HL-60 (cell line): Measurements from ENCODE around the gene POLR1A.

Source experiments
- DNase-seq, 2 experiments: peaks; one replicate each; pipeline ENCODE4 v3.0.0-alpha.2; 2010 to 2020; ENCODE audit warnings: low read depth in 1 of 2, low spot score in 1 of 2
- H3K27ac ChIP-seq: fragments of 250-450 bp; sonication (Bioruptor Pico); replicated peaks from 2 replicates; pipeline ENCODE4 v1.5.1; 2020; ENCODE audit warnings: mild to moderate bottlenecking, moderate library complexity
- H3K27me3 ChIP-seq: fragments of 250-450 bp; sonication (Bioruptor Pico); 2 replicates; pipeline ENCODE4 v1.5.1; 2021; ENCODE audit warnings: mild to moderate bottlenecking, moderate library complexity; ENCODE audit not compliant: insufficient read depth, poor library complexity, severe bottlenecking
- H3K4me3 ChIP-seq: replicated peaks from 2 replicates; pipeline ENCODE4 v1.5.1; 2011; ENCODE audit warnings: mild to moderate bottlenecking, control low read depth, low read length; ENCODE audit not compliant: insufficient read depth
- GABPA ChIP-seq: IDR thresholded peaks from 2 replicates; pipeline ENCODE4 v1.6.1; 2012; ENCODE audit warnings: low read depth
- POLR2AphosphoS5 ChIP-seq: IDR thresholded peaks from 2 replicates; pipeline ENCODE4 v1.6.1; 2012; ENCODE audit warnings: low read depth
- REST ChIP-seq: IDR thresholded peaks from 2 replicates; pipeline ENCODE4 v1.6.1; 2012; ENCODE audit warnings: low read depth; ENCODE audit not compliant: insufficient replicate concordance
- SPI1 ChIP-seq: IDR thresholded peaks from 2 replicates; pipeline ENCODE4 v1.6.1; 2012; ENCODE audit warnings: low read depth, mild to moderate bottlenecking, borderline replicate concordance
- TF ChIP-seq, protein P1 (sequence below): IDR thresholded peaks from one replicate; pipeline ENCODE4 v1.5.1; 2011; ENCODE audit warnings: low read length, control low read depth, inconsistent platforms; ENCODE audit not compliant: insufficient read depth

POLR1A gene

DNA sequence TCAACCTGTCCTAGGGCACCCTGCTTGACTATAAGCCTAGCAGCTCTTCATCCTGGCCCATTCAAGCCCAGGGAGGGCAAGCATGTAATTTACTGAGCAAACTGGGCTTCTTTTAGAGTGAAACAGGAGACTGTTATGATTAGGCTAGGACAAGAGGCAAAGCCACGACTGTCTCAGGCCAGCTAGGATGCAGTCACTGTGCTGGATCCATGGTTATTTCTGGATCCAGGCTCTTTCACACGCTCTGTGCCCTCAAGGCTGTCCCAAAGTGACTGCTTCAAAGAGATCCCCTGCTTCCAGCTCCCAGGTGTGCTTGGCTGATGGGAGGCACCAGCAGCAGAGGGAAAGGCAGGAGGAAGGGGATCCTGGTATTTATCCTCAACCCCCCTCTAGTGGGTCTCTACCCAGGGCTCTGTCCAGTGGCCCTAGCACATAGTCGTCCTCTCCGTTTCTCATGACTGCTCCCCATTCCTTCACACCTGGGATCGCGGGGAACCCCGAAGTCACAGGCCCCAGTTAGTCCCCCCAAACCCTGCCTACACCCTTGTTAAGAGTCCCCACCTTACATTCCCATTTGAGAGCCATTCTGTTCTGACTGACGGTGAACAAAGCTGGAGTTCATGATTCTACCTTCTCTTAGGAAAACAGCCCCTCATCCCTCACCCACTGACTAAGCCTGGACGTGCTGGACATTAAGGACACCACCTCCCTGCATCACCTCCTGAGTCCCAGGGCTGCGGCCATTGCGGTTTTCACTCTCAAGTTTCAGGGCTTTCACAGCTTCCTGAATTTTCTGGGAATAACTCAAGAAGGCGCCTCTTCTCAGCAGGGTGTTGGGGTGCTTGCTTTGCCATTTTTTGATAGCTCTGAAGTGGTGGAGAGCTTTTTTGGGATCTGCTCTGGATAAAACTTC, 63.2 kb downstream of the POLR1A start:
- TF ChIP-seq SPI1 (no peak), POLR2AphosphoS5 (no peak), GABPA (no peak), REST (no peak)
- TF ChIP-seq, protein P1, sequence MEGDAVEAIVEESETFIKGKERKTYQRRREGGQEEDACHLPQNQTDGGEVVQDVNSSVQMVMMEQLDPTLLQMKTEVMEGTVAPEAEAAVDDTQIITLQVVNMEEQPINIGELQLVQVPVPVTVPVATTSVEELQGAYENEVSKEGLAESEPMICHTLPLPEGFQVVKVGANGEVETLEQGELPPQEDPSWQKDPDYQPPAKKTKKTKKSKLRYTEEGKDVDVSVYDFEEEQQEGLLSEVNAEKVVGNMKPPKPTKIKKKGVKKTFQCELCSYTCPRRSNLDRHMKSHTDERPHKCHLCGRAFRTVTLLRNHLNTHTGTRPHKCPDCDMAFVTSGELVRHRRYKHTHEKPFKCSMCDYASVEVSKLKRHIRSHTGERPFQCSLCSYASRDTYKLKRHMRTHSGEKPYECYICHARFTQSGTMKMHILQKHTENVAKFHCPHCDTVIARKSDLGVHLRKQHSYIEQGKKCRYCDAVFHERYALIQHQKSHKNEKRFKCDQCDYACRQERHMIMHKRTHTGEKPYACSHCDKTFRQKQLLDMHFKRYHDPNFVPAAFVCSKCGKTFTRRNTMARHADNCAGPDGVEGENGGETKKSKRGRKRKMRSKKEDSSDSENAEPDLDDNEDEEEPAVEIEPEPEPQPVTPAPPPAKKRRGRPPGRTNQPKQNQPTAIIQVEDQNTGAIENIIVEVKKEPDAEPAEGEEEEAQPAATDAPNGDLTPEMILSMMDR: no peak
- H3K27ac ChIP-seq: no peak overlapping the region
- H3K27me3 ChIP-seq: no peaks in the 10 kb centered on the region
- H3K4me3 ChIP-seq: no peak overlapping the region
- DNase-seq: no peak

DNA sequence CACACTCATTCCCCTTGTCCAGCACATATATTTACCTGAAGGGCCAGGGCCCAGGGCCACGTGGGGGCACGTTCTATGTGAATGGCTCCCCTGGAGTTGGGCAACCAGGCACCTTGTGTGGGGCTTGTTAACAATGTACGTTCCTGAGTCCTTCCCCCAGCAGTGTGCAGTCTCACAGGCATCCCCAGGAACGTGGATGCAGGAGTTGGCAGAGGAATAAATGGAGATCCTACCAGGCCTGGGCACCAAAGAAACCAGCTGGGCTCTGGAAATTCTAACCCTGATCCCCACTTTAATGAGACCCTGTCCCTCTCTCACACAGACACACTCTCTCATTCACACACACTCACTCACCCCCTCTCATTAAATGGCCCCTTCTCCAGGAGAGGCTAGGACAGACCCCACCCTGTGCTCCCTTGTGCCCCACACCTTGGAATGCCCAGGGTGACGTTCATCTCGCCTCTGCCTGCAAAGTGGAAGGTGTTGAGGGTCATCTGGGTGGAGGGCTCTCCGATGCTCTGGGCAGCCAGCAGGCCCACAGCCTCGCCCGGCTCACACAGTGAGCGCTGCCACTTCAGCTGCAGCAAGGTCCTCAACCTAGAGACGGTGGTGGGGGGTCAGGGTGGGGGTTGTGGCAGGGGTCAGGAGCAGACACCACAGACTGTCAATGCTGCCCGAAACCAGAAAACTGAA, 65.6 kb downstream of the POLR1A start:
- no peak overlapping the region for H3K4me3 ChIP-seq
- DNase-seq: no peak
- no peaks in the 10 kb centered on the region for H3K27me3 ChIP-seq
- no peak overlapping the region for H3K27ac ChIP-seq
- no peak for TF ChIP-seq REST
- TF ChIP-seq, protein P1: no peak
- no peak for TF ChIP-seq POLR2AphosphoS5
- no peak for TF ChIP-seq GABPA
- TF ChIP-seq SPI1: no peak

- Histone ChIP-seq H3K4me3 (no peak overlapping the region), H3K27ac (no peak overlapping the region), H3K27me3 (no peaks in the 10 kb centered on the region)
- DNase-seq: no peak
- TF ChIP-seq, protein P1: no peak
- TF ChIP-seq POLR2AphosphoS5 (no peak), SPI1 (no peak), REST (no peak), GABPA (no peak)
These were observed 66.3 kb downstream of the POLR1A start for GRCh38 chr2:86039178-86039962.
